Liver (tissue), 9 donors: Measurements from ENCODE around the gene FAM83D. TPM values are rescaled to one million over a fixed set of nuclear protein-coding genes. Genes with fewer than 3 reads are reported as not detected.

ENCODE experiments used
- DNase-seq: peaks from one replicate; pipeline ENCODE4 v3.0.0-alpha.2; 2017; ENCODE audit warnings: low spot score
- H3K27ac ChIP-seq, 2 donors: one replicate each; pipeline ENCODE4 v1.7.0; 2013; ENCODE audit warnings: inconsistent platforms in 2 of 2, low read length in 2 of 2, control low read depth in 1 of 2, low read depth in 1 of 2, mild to moderate bottlenecking in 1 of 2
- H3K27me3 ChIP-seq, 4 donors: one replicate each; pipeline versions ENCODE4 v1.6.1 to v1.7.0; 2013; ENCODE audit warnings: low read length in 3 of 4, inconsistent platforms in 1 of 4, mild to moderate bottlenecking in 1 of 4, moderate library complexity in 1 of 4; ENCODE audit not compliant: control insufficient read depth in 4 of 4, insufficient read depth in 4 of 4
- H3K36me3 ChIP-seq, 4 donors: one replicate each; pipeline versions ENCODE4 v1.6.1 to v1.7.0; 2013; ENCODE audit warnings: low read length in 3 of 4, mild to moderate bottlenecking in 3 of 4, low read depth in 1 of 4, moderate library complexity in 1 of 4; ENCODE audit not compliant: control insufficient read depth in 4 of 4, insufficient read depth in 3 of 4
- H3K4me1 ChIP-seq, 4 donors: one replicate each; pipeline versions ENCODE4 v1.6.1 to v1.7.0; 2013; ENCODE audit warnings: low read length in 3 of 4, mild to moderate bottlenecking in 3 of 4, moderate library complexity in 1 of 4; ENCODE audit not compliant: control insufficient read depth in 4 of 4, insufficient read depth in 4 of 4
- H3K4me3 ChIP-seq, 3 donors: one replicate each; pipeline versions ENCODE4 v1.6.1 to v1.7.0; 2013; ENCODE audit warnings: low read length in 3 of 3, control low read depth in 1 of 3, low read depth in 1 of 3, mild to moderate bottlenecking in 1 of 3
- H3K9ac ChIP-seq, 2 donors: one replicate each; pipeline ENCODE4 v1.7.0; 2013; ENCODE audit warnings: low read length in 2 of 2, mild to moderate bottlenecking in 2 of 2, moderate library complexity in 2 of 2, control low read depth in 1 of 2, low read depth in 1 of 2
- H3K9me3 ChIP-seq, 4 donors: one replicate each; pipeline versions ENCODE4 v1.6.1 to v1.7.0; 2013; ENCODE audit warnings: low read length in 3 of 4; ENCODE audit not compliant: control insufficient read depth in 4 of 4
- EGR1 ChIP-seq, 2 donors: IDR thresholded peaks; 2 replicates each; pipeline ENCODE4 v1.6.1; 2016 to 2018; ENCODE audit warnings: antibody characterized with exemption in 2 of 2, low read depth in 2 of 2
- FOXA1 ChIP-seq: IDR thresholded peaks from 2 replicates; pipeline ENCODE4 v1.6.1; 2016; ENCODE audit warnings: antibody characterized with exemption
- FOXA2 ChIP-seq: IDR thresholded peaks from 2 replicates; pipeline ENCODE4 v1.6.1; 2016; ENCODE audit warnings: antibody characterized with exemption
- GABPA ChIP-seq, 2 donors: IDR thresholded peaks in 1 of 2; conservative IDR thresholded peaks in 1 of 2; 2 replicates each; pipeline ENCODE4 v1.6.1; 2016; ENCODE audit warnings: antibody characterized with exemption in 2 of 2, mild to moderate bottlenecking in 1 of 2, moderate library complexity in 1 of 2
- HNF4A ChIP-seq, 2 donors: conservative IDR thresholded peaks; 2 replicates each; pipeline ENCODE4 v1.6.1; 2016; ENCODE audit warnings: antibody characterized with exemption in 2 of 2, mild to moderate bottlenecking in 2 of 2
- HNF4G ChIP-seq: IDR thresholded peaks from 2 replicates; pipeline ENCODE4 v1.6.1; 2016; ENCODE audit warnings: antibody characterized with exemption
- JUND ChIP-seq, 2 donors: IDR thresholded peaks; 2 replicates each; pipeline ENCODE4 v1.6.1; 2016; ENCODE audit warnings: antibody characterized with exemption in 2 of 2
- NR2F2 ChIP-seq: IDR thresholded peaks from 2 replicates; pipeline ENCODE4 v1.6.1; 2016; ENCODE audit warnings: antibody characterized with exemption
- RXRA ChIP-seq, 2 donors: IDR thresholded peaks; 2 replicates each; pipeline ENCODE4 v1.6.1; 2017 to 2018; ENCODE audit warnings: antibody characterized with exemption in 2 of 2, mild to moderate bottlenecking in 1 of 2
- TAF1 ChIP-seq: conservative IDR thresholded peaks from 2 replicates; pipeline ENCODE4 v1.6.1; 2016; ENCODE audit warnings: antibody characterized with exemption, mild to moderate bottlenecking
- YY1 ChIP-seq: IDR thresholded peaks from 2 replicates; pipeline ENCODE4 v1.6.1; 2016; ENCODE audit warnings: antibody characterized with exemption, mild to moderate bottlenecking
- WGBS: extraction: QIAGEN DNeasy Blood & Tissue Kit; methylation state at CpG from one replicate; pipeline ENCODE4 v1.1.7; 2013; 5-methylcytosine and 5-hydroxymethylcytosine counted together
- polyA plus RNA-seq, 2 donors: library from polyadenylated mRNA; stranded (reverse) in 1 of 2; unstranded in 1 of 2; fragments of 200-250 nt in 1 of 2; fragments of >200 nt in 1 of 2; fragmentation: Nextera tagmentation in 1 of 2; extraction: Ambion mirVana in 1 of 2; gene quantifications; one replicate each; pipeline versions ENCODE4 v1.2.1 to v1.2.3, GENCODE V29; 2013 to 2015
- total RNA-seq, 2 donors: library from RNA; depleted of rRNA; stranded (reverse); fragments of >200 nt; gene quantifications; one replicate each; pipeline ENCODE4 v1.2.3, GENCODE V29; 2014
- TF ChIP-seq, protein P1 (sequence below): IDR thresholded peaks from 2 replicates; pipeline ENCODE4 v1.6.1; 2016; ENCODE audit warnings: antibody characterized with exemption
- TF ChIP-seq, protein P2 (sequence below): IDR thresholded peaks from 2 replicates; pipeline ENCODE4 v1.6.1; 2016; ENCODE audit warnings: antibody characterized with exemption
- TF ChIP-seq, protein P3 (sequence below): IDR thresholded peaks from 2 replicates; pipeline ENCODE4 v1.6.1; 2016; ENCODE audit warnings: antibody characterized with exemption, mild to moderate bottlenecking
- TF ChIP-seq, protein P4 (sequence below): fragments of 150-350 bp; IDR thresholded peaks from 2 replicates; pipeline ENCODE4 v1.5.1; 2017; ENCODE audit warnings: improper control_type of control experiment, low read depth, low read length; ENCODE audit not compliant: missing input control
- TF ChIP-seq, protein P5 (sequence below): IDR thresholded peaks from 2 replicates; pipeline ENCODE4 v1.6.1; 2016; ENCODE audit warnings: antibody characterized with exemption
- donor health status: healthy.
- donor health status: healthy.
- donor health status: healthy.
- donor health status: healthy.
- donor health status: healthy.

The FAM83D gene
- total and polyA plus RNA-seq, 4 donors: 1.1 to 28.2 (median 2.7) TPM

DNA sequence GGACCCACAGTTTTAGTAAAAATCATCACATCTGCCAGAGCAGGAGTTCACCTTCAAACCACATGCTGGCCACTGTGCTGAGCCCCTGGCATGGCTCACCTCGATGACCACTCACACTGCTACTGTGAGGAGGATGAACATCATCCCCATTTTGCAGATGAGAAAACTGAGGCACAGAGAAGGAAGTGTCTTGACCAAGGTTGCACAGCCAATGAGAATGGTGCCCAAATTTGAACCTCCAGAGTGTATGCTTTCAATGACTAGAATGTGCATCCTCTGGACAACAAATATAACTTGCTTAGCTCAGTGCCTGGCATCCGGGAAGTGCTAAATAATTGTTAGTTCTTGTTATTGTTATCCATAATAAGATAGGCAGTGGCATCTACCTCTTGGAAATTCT is 37.2 kb upstream of the FAM83D start:
- Histone ChIP-seq H3K27me3 (no peaks in the 10 kb centered on the region), H3K4me3 (no peak overlapping the region), H3K27ac (no peak overlapping the region), H3K4me1 (peaks cover under 1 to 8% (median 2%) of the 10 kb centered on the region in 4 donors), H3K9me3 (no peaks in the 10 kb centered on the region), H3K36me3 (no peaks in the 10 kb centered on the region), H3K9ac (no peak overlapping the region)
- TF ChIP-seq, protein P1, sequence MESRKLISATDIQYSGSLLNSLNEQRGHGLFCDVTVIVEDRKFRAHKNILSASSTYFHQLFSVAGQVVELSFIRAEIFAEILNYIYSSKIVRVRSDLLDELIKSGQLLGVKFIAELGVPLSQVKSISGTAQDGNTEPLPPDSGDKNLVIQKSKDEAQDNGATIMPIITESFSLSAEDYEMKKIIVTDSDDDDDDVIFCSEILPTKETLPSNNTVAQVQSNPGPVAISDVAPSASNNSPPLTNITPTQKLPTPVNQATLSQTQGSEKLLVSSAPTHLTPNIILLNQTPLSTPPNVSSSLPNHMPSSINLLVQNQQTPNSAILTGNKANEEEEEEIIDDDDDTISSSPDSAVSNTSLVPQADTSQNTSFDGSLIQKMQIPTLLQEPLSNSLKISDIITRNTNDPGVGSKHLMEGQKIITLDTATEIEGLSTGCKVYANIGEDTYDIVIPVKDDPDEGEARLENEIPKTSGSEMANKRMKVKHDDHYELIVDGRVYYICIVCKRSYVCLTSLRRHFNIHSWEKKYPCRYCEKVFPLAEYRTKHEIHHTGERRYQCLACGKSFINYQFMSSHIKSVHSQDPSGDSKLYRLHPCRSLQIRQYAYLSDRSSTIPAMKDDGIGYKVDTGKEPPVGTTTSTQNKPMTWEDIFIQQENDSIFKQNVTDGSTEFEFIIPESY: no peak
- TF ChIP-seq FOXA1 (no peak), RXRA (IDR thresholded peaks at IDR 0.05) (no peak), FOXA2 (no peak)
- TF ChIP-seq, protein P2, sequence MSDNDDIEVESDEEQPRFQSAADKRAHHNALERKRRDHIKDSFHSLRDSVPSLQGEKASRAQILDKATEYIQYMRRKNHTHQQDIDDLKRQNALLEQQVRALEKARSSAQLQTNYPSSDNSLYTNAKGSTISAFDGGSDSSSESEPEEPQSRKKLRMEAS: no peak
- TF ChIP-seq, protein P3, sequence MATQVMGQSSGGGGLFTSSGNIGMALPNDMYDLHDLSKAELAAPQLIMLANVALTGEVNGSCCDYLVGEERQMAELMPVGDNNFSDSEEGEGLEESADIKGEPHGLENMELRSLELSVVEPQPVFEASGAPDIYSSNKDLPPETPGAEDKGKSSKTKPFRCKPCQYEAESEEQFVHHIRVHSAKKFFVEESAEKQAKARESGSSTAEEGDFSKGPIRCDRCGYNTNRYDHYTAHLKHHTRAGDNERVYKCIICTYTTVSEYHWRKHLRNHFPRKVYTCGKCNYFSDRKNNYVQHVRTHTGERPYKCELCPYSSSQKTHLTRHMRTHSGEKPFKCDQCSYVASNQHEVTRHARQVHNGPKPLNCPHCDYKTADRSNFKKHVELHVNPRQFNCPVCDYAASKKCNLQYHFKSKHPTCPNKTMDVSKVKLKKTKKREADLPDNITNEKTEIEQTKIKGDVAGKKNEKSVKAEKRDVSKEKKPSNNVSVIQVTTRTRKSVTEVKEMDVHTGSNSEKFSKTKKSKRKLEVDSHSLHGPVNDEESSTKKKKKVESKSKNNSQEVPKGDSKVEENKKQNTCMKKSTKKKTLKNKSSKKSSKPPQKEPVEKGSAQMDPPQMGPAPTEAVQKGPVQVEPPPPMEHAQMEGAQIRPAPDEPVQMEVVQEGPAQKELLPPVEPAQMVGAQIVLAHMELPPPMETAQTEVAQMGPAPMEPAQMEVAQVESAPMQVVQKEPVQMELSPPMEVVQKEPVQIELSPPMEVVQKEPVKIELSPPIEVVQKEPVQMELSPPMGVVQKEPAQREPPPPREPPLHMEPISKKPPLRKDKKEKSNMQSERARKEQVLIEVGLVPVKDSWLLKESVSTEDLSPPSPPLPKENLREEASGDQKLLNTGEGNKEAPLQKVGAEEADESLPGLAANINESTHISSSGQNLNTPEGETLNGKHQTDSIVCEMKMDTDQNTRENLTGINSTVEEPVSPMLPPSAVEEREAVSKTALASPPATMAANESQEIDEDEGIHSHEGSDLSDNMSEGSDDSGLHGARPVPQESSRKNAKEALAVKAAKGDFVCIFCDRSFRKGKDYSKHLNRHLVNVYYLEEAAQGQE: no peak
- TF ChIP-seq, protein P4, sequence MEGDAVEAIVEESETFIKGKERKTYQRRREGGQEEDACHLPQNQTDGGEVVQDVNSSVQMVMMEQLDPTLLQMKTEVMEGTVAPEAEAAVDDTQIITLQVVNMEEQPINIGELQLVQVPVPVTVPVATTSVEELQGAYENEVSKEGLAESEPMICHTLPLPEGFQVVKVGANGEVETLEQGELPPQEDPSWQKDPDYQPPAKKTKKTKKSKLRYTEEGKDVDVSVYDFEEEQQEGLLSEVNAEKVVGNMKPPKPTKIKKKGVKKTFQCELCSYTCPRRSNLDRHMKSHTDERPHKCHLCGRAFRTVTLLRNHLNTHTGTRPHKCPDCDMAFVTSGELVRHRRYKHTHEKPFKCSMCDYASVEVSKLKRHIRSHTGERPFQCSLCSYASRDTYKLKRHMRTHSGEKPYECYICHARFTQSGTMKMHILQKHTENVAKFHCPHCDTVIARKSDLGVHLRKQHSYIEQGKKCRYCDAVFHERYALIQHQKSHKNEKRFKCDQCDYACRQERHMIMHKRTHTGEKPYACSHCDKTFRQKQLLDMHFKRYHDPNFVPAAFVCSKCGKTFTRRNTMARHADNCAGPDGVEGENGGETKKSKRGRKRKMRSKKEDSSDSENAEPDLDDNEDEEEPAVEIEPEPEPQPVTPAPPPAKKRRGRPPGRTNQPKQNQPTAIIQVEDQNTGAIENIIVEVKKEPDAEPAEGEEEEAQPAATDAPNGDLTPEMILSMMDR: no peak
- no peak for DNase-seq
- WGBS: 83% methylated on average over 2 of the region's 2 CpGs

DNA sequence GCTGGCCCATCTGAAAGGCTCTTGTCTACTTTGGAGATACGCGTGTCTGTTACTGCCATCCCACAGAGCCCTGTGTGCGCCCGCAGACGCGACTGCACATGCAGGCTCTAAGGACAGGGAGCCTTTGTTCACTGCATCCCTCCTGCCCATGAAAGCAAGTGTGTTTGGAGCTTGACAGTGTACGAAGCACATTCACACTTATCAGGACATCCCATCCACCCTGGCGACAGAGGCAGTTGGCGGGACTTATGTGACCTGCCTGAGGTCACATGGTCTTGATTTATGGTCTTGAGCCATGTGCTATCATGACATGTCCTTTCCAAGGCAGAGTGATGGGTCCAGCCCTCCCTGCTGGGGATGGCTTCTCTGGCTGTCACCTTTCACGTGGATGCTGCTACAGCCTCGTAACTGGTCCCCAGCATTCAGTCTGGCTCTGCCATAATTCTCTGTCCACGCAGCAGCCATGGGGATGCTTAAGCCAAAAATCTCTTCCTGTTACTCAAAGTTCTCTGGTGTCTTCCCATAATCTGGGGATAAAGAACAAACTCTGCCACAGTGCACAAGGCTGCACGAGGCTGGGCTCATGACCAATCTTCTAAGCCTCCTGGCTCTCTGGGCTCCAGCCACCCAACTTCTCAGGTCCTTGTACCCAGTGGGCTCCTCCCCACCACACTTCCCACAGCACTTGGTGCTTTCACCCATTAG is 36.3 kb upstream of the FAM83D start:
- H3K27ac ChIP-seq: no peak overlapping the region
- H3K9ac ChIP-seq: no peak overlapping the region
- H3K27me3 ChIP-seq: no peaks in the 10 kb centered on the region
- H3K9me3 ChIP-seq: no peaks in the 10 kb centered on the region
- no peaks in the 10 kb centered on the region for H3K36me3 ChIP-seq
- 83% methylated on average over 13 of the region's 13 CpGs for WGBS
- H3K4me3 ChIP-seq: no peak overlapping the region
- DNase-seq: no peak
- peaks cover 3 to 11% (median 5%) of the 10 kb centered on the region in 4 donors for H3K4me1 ChIP-seq
- TF ChIP-seq, protein P4: no peak
- TF ChIP-seq JUND (IDR thresholded peaks at IDR 0.05) (no peak), YY1 (no peak), EGR1 (IDR thresholded peaks at IDR 0.05; ENCODE audit: low read depth in 2 of 2) (no peak), GABPA (IDR thresholded peaks at IDR 0.05 in 1 of 2, conservative IDR thresholded peaks at IDR 0.05 in 1 of 2) (no peak), FOXA2 (no peak), HNF4A (conservative IDR thresholded peaks at IDR 0.05) (no peak), FOXA1 (no peak), TAF1 (no peak), RXRA (IDR thresholded peaks at IDR 0.05) (no peak), NR2F2 (no peak), HNF4G (no peak)
- TF ChIP-seq, protein P5, sequence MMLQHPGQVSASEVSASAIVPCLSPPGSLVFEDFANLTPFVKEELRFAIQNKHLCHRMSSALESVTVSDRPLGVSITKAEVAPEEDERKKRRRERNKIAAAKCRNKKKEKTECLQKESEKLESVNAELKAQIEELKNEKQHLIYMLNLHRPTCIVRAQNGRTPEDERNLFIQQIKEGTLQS: no peak
- TF ChIP-seq, protein P1: no peak
